ENCODE data around the gene ALDOA.

DNA sequence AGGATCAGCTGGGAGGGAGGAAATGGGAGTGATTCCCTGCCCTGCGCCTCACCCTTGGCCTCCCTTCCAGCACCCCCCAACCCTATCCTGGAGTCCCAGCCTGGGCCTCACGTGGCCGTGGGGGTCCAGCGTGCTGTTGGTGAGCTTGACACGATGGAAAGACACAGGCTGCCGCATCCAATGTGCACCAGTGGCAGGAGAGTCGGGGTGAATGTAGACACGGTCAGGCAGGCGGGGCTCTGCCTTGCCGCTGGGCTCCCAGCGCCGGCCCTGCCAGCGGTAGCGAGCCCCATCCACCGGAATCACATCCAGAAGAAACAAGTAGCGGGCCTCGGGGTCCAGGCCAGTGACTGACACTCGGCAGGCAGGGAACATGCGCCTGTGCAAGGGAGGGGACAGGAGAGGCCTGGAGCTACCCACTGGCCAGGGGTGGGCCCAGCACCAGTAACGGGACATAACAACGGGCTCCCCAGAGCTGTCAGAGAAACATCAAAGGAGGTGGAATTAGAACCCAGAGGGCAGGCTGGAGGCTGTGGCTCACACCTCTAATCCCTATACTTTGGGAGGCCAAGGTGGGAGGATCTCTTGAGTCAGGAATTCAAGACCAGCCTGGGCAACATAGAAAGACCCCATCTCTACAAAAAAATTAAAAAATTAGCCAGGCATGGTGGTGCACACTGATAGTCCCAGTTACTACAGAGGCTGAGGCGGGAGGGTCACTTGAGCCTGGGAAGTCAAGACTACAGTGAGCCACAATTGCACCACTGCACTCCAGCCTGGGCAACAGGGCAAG lies 23.5 kb downstream of the ALDOA start:
- TF ChIP-seq, protein P1, sequence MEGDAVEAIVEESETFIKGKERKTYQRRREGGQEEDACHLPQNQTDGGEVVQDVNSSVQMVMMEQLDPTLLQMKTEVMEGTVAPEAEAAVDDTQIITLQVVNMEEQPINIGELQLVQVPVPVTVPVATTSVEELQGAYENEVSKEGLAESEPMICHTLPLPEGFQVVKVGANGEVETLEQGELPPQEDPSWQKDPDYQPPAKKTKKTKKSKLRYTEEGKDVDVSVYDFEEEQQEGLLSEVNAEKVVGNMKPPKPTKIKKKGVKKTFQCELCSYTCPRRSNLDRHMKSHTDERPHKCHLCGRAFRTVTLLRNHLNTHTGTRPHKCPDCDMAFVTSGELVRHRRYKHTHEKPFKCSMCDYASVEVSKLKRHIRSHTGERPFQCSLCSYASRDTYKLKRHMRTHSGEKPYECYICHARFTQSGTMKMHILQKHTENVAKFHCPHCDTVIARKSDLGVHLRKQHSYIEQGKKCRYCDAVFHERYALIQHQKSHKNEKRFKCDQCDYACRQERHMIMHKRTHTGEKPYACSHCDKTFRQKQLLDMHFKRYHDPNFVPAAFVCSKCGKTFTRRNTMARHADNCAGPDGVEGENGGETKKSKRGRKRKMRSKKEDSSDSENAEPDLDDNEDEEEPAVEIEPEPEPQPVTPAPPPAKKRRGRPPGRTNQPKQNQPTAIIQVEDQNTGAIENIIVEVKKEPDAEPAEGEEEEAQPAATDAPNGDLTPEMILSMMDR (IDR thresholded peaks at IDR 0.05; ENCODE audit: insufficient read depth, low read length), result no peak
- TF ChIP-seq POLR2AphosphoS5 (IDR thresholded peaks at IDR 0.05; ENCODE audit: low read depth) (no peak), SPI1 (IDR thresholded peaks at IDR 0.05; ENCODE audit: borderline replicate concordance, low read depth) (no peak)
